HFF-Myc (cell line): ENCODE measurements around the gene FSTL4.

Experiments used
- DNase-seq: peaks from one replicate; pipeline ENCODE4 v3.0.0-alpha.2; 2011; ENCODE audit warnings: low read depth; ENCODE audit errors: extremely low read depth
- H3K4me3 ChIP-seq: replicated peaks from 2 replicates; pipeline ENCODE4 v1.5.1; 2011; ENCODE audit warnings: low read depth, mild to moderate bottlenecking, control low read depth, low read length
- TF ChIP-seq, protein P1 (sequence below): IDR thresholded peaks from 2 replicates; pipeline ENCODE4 v1.5.1; 2012; ENCODE audit warnings: mild to moderate bottlenecking, low read depth, low read length, control low read depth; ENCODE audit errors: missing control alignments

FSTL4 gene

DNA sequence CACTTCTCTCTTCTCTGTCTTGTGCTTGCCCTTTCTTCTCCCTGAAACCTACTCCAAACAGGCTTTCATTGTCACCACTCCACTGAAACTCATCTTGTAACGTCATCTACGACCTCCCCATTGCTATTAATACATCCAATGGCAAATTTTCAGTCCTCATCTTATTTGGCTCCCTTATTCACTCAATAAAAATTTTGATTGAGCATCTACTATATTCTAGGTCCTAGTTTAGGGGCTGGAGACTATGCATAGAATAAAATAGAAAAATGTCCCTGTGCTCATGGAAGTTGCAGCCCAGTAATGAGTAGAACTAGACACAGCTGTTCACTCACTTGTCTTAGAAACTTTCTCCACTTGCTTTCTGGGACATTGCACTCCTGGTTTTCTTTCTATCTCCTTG is 24.9 kb upstream of the FSTL4 start:
- H3K4me3 ChIP-seq, result no peak overlapping the region
- TF ChIP-seq, protein P1, sequence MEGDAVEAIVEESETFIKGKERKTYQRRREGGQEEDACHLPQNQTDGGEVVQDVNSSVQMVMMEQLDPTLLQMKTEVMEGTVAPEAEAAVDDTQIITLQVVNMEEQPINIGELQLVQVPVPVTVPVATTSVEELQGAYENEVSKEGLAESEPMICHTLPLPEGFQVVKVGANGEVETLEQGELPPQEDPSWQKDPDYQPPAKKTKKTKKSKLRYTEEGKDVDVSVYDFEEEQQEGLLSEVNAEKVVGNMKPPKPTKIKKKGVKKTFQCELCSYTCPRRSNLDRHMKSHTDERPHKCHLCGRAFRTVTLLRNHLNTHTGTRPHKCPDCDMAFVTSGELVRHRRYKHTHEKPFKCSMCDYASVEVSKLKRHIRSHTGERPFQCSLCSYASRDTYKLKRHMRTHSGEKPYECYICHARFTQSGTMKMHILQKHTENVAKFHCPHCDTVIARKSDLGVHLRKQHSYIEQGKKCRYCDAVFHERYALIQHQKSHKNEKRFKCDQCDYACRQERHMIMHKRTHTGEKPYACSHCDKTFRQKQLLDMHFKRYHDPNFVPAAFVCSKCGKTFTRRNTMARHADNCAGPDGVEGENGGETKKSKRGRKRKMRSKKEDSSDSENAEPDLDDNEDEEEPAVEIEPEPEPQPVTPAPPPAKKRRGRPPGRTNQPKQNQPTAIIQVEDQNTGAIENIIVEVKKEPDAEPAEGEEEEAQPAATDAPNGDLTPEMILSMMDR, result no peak
- no peak for DNase-seq

DNA sequence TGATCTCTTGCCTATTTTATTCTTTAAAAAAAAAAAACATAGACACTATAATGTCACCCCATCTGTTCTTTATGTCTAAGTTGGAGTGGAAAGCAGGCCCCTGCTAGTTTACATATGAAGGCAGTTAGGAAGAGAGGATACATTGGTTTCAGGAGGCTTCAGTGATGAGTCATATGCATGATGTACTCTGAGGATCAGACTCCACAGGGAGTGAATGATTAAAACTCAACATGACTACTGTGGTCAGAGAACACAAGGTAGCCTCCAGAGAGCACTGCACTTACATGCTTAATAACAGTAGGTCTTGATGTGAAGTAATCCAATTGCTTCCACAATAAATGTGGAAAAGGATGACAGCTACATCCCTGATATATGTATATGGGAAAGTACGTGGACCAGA is 22.7 kb upstream of the FSTL4 start:
- no peak overlapping the region for H3K4me3 ChIP-seq
- TF ChIP-seq, protein P1, result no peak
- DNase-seq, result peak; percentile 12

DNA sequence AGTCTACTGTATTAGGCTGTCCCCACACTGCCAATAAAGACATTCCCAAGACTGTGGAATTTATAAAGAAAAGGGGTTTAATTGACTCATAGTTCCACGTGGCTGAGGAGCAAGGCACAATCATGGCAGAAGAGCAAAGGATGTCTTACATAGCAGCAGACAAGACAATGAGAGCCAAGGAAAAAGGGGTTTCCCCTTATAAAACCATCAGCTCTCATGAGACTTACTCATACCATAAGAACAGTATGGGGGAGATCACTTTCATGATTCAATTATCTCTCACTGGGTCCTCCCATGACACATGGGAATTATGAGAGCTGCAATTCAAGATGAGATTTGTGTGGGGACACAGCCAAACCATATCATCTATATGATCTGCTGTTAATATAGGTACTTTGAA is 14.8 kb upstream of the FSTL4 start:
- TF ChIP-seq, protein P1, result no peak
- no peak for DNase-seq
- no peak overlapping the region for H3K4me3 ChIP-seq

DNA sequence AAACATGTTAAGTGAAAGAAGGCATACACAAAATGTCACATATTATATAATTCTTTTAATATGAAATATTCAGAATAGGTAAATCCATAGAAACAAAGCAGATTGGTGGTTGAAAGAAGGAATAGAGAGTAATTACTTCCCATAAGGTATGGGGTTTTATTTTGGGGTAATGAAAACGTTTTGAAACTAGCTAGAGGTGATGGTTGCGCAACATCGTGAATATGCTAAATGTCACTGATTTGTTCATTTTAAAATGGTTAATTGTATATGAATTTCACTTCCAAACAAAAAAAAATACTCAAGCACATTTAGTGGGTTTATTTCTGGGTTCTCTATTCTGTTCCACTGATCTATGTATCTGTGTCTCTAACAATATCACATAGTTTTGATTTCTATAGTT is 12.0 kb upstream of the FSTL4 start:
- H3K4me3 ChIP-seq, result no peak overlapping the region
- DNase-seq, result no peak
- TF ChIP-seq, protein P1, result no peak

DNA sequence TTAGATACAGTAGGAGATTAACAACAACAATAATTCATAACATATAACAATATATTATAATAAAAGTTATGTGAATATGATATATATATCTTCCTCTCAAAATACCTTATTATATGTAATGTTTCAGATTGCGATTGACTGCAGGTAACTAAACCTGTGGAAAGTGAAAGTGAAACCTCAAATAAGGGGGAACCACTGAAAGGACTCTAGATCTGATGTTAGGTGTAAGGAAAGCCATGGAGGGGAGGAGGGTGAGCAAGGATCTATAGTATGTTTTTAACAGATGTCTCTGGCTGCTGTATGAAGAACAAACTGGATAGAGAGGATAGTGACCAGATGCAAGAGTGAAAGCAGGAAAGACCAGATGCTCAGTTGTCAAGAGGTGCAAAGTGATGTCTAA is 5.8 kb upstream of the FSTL4 start:
- no peak overlapping the region for H3K4me3 ChIP-seq
- TF ChIP-seq, protein P1, result no peak
- DNase-seq, result no peak

DNA sequence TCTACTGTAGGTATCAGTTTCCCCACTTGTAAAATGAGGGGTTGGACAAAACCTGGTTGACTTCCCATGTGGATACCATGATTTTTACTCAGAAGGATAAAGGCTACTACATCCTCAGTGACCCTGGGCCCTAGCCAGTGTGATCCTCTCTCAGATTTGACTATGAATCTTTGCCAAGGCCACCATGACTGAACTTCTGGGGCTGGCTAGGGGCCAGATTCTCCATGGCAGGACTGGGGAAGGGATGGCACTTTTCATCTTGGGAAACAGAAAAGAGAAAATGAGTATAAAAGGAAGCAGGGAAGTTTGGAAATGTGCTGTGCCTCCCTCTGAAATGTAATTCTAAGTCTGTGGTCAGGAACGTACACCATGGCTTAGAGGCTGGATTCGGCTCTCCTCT is 1.4 kb upstream of the FSTL4 start:
- TF ChIP-seq, protein P1, result no peak
- H3K4me3 ChIP-seq, result no peak overlapping the region
- no peak for DNase-seq

DNA sequence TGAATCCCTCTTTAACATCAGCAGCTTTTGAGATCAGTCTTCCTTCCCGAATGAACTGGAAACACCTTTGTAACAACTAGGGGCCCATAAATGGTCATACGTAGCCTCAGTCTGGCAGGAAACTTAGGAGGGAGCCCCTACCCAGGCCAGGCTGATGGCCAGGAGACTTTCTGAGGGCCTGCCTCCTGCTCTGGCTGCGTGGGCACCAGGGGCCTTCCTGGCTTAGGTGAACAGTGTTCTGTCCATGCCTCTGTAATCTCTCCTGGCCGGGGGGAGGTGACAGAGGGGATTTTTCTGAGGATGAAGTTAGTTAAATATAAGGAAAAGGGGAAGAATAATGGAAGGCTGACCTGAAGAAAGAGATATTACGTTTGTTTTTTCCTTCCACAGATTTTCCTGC is 843 bp upstream of the FSTL4 start:
- TF ChIP-seq, protein P1, result no peak
- no peak overlapping the region for H3K4me3 ChIP-seq
- DNase-seq, result no peak
